ENCODE data around the gene NCKAP5.
"Not testable (repeated sequence)": the region's sequence is repeated elsewhere in the genome, so short reads cannot be mapped to it uniquely, and the experiment has no call there.

NCKAP5 gene

DNA sequence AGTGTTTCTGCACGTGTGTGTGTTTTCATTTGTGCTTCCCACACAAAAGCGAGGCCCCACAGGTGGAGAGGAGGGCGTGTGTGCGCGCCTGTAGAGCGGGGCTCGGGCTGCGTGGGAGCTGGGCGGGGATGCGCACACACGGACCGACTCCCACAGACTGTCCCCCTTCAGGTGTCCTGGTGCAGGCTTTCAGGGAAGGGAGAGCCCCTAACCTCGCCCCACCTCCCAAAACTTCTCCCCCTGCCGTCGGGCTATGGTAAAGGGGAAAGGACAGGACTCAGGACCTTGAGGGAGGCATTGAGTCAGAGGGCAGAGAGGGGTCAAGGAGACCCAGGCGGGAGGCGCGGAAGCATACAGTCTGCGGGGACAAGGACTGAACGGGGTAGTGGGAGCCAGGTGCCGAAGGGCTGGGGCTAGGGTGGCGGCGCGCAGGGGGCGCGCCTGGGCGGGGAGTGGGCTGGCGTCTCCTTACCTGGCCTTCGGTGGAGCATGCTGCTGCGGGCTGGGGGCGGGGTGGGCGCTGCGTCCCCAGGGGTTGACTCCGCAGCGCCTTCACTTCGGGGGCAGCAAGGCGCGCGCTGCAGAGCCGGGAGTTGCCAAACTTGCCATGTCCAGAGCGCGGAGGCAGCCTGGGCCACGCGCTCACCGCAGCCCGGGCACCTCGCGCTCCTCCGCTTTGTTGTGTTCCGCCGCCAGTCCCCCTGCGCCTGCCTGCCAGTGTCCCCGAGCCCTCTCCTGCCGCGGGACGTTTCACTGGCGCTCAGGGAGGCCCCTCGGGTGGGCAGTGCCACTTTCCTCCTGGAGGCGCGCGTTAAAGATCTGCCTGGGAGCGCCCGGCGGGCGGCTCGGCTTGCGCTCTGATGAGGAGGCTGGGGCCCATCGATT, 302.0 kb downstream of the NCKAP5 start:
- DNase-seq (ENCODE audit: low spot score) = peak; percentile 22

DNA sequence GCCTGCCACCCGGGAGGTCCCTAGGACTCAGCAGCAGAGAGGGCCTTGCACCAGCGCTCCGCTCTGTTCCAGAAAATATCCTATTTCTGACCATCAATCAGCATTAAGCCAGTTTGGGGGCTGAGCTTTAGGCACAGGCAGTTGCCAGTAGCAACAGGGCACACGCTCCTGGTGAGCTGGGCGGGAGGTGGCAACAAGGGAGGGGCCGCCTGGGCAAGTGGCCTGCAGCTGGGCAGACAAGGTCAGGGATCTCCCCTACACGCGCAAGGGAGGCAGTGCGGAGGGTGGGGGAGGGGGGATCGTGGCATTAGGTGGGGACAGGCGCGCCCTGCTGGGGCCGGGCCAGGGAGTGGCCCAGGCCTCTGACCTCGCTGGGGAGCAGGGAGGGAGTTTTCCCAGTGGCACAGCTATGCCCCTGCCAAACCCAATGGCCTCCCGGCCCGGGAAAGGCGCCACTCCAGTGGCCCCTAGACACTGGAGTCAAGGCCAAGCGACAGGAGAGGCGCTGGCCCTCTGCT, 302.8 kb downstream of the NCKAP5 start:
- no peak for DNase-seq (ENCODE audit: low spot score)

DNA sequence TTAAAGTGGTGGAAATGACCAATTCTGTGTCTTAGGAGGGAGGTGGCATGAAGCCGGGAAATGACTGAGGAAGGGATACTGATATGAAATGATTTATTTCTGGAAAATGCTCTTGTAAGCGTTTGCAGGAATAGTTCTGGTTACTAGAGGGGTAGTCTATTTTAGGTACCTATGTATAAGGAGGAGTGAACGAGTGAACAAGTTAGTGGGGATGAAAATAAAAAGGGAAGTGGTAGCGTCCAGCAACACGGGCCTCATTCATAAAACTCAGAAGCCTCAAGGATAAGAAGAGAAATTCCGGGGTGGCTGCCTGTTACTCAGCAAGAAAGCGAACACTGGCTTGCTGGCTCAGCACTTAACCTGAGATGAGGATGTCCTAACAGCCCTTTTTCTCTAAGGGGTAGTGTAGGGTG, 303.3 kb downstream of the NCKAP5 start:
- no peak for DNase-seq (ENCODE audit: low spot score)

- DNase-seq (ENCODE audit: low spot score) = no peak
Observed at GRCh38 chr2:133262893-133263292, 305.4 kb downstream of the NCKAP5 start.

DNA sequence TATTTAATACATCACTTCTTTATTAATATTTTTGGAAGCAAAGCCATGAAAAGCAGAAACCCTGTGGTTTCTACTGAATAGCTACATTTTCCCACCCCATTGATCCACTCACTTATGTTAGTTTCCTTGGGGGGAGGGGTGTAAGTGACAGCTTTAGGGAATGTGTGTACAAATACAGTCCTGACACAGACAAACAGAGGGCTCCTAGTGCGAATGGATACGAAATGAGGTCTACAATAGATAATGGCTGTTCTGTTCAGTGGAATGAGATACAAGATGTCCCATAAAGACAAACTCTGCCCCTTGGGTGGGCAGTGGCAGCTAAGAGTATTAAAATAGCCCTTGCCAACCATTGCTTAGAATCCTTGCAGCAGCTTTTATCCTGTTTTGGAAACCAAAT, 312.9 kb downstream of the NCKAP5 start:
- DNase-seq (ENCODE audit: low spot score) = no peak

DNA sequence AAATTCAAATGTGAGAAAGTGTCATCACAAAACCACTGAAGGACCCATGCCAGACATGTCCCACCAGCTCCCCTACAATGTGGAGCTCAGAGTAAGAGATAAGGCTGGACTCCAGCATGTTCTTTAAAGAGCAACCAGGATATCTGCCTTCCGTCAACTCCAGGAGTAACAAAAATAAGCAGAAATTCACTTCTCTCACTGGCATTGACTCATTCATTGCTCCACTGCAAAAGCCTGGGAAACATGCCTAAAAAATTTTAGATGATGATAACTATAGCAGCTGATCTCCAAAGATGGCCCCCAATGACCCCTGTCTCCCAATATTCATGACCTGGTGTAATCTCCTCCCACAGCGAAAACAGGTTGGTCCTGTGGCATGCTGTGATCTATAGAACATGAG, 314.5 kb downstream of the NCKAP5 start:
- no peak for DNase-seq (ENCODE audit: low spot score)

DNA sequence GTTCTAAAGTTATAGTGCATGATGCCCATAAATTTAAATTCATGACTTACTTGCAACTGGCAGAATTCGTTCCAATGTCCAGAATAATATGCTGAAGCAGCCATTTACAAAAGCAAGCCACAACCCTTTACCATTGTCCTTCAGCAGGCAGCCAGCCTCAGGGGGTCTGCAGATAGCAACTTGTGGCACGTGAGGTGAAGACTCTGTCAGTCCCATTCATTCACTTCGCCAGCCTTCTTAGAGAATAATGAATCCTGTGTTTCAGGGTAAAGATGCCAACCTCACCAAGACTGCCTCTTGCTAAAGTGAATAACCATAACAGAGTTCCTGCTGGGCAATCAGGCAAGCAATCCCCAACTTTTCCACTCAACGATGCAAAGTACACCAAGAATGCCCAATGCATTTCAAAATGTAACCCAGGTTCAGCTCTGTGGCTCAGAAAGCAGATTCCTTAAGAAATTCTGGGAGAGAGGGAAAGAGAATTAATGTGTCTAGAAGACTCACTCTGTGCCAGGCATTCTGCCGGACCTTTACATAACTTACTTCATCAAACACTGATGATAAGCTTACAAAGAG, 315.4 kb downstream of the NCKAP5 start:
- no peak for DNase-seq (ENCODE audit: low spot score)

DNA sequence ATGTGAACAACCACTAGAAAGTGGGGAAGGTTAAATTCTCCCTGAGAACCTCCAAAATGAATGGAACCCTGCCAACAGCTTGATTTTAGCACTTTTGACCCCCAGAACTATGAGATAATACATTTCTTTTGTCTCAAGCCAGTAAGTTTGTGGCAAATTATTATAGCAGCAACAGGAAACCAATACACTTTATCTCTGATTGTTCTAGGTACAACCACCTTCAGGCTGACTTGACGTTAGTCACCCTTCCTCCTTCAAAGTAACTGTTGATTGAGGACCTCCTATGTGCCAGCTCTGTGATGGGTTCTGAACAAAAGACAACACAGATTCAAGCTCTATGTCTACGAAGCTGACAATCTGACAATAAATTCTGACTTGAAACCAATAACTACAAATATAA, 318.9 kb downstream of the NCKAP5 start:
- DNase-seq (ENCODE audit: low spot score) = peak; percentile 20

DNA sequence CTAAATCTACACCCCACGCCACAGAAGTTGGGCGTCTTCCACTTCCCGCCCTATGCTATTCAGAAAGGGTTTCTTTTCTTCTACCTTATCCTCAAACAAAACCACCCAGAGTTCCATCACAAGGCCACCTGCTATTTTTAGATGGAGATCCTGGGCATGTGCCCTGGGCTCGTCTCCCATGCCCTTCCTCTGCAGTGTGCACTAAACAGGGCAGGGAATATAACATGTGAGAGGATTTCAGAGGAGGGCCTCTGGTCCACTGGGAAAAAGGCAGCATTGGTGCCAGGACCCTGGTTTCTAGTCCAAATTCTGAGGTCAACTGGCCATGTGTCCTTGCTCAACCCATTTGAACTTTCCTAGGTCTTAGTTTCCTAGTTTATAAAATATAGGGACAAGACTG, 320.0 kb downstream of the NCKAP5 start:
- no peak for DNase-seq (ENCODE audit: low spot score)

DNA sequence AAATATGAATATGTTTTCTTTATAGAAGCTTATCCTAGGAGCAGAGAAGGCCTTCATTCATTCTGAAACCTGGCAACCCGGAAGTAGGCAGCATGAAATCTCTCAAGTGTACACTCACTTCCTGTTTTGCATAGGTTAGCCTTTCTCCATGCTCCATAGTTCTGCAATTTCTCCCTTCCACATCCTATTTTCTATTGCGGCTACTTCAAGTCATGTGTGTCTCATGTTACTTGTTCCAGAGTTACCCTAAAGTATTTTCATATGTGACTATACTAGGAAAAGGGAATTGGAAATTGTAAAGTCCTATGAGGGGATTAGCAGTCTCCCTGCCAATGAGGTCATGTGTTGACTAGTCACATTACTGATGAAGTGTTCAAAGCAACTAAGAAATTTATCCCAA, 320.6 kb downstream of the NCKAP5 start:
- DNase-seq (ENCODE audit: low spot score) = peak; percentile 10

- DNase-seq (ENCODE audit: low spot score) = no peak
Observed at GRCh38 chr2:133241224-133241571, 327.1 kb downstream of the NCKAP5 start.

DNA sequence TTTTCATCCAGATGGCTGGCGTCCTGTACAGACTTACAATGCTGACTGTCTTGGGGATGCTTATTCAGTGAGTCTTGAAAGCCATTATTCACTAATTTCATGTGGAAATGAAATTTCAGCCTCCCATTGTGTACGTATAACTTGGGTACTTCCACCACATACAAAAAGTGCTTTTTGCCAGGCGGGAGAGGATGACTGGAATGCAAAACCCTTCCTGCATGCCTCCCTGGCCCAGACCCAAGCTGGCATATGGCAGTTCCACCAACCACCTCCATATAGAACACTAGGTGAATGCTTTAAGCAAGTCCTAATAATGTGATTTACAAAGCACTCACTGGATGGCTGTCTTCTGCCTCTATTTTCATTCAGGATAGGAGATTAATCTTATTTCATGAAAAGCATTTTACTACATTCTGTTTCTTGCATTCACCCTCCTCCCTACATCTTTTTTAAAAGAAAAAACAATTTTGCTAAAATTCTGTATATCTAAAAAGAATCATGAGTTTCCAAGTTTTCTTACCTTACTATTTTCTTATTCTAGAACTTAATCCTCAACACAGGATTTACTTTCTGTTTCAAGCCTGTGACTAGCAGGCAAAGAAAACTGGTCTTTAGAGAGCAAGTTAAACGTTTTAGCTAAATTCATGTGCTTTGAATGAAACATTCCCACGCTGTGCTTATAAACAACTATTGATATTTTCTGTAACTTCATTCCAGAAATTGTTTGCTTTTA, 327.6 kb downstream of the NCKAP5 start:
- DNase-seq (ENCODE audit: low spot score) = no peak

GRCh38 chr2:133235968-133236367, 332.3 kb downstream of the NCKAP5 start:
- DNase-seq (ENCODE audit: low spot score) = no peak

- DNase-seq (ENCODE audit: low spot score) = no peak
Observed at GRCh38 chr2:133232556-133232955, 335.7 kb downstream of the NCKAP5 start.

GRCh38 chr2:133231264-133231663, 337.0 kb downstream of the NCKAP5 start:
- DNase-seq (ENCODE audit: low spot score) = no peak

GRCh38 chr2:133229974-133230373, 338.3 kb downstream of the NCKAP5 start:
- no peak for DNase-seq (ENCODE audit: low spot score)

DNA sequence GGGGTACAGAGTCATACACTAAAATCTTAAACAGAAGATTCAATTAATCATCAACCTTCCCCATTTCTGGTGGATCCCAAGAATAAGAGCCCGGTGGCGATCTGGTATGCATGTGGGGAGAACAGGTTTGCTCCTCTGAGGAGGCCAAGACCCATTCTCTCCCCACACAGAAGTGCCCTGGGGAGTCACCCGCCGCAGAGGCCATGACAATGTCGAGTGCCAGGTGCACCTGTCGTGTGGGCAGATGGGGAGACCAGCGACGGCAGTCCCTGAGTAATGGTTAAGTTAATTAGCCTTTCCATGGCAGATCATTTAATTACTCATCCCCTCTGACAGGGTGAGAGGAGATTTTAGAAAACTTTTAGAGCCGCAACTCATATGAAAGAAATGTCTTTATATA, 345.0 kb downstream of the NCKAP5 start:
- no peak for DNase-seq (ENCODE audit: low spot score)

GRCh38 chr2:133221398-133221797, 346.9 kb downstream of the NCKAP5 start:
- DNase-seq (ENCODE audit: low spot score) = no peak

DNA sequence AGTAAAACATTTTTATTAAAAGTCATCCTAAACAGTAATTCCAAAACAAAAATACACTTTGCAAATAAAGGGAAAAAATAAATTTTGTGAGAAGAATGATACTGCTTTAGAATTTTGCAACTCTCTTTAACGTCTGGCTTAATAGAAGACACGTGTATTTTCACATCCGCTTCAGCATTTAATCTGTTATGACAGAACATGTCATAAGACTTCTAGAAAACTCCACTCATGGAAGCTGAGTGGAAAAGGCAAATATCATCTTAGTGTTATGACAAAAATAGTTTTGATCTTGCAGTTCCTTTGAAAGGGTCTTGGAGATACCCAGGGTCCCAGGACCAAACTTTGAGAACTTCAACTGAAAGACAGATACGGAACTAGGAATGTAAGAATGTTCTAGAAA, 350.1 kb downstream of the NCKAP5 start:
- no peak for DNase-seq (ENCODE audit: low spot score)

- no peak for DNase-seq (ENCODE audit: low spot score)
Observed at GRCh38 chr2:133215477-133215876, 352.8 kb downstream of the NCKAP5 start.

DNA sequence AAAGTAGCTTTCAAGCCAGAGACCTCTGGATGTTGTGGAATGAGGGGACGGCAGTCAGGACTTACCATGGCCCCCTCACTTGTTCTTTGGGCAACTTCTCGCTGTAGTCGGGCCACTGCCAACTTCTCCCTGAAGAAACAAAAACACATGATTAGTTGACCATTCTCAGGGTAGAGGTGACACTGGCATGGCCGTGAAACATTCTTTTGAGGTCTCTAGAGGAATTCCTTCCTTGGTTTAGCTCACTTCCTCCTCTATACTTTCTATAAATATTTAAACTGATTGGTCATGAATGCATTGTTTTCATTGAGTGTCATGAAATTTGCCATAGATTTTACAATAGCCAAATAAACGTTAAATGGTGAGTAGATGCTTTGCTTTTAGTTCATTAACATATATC, 354.6 kb downstream of the NCKAP5 start:
- peak; percentile 38 for DNase-seq (ENCODE audit: low spot score)

DNA sequence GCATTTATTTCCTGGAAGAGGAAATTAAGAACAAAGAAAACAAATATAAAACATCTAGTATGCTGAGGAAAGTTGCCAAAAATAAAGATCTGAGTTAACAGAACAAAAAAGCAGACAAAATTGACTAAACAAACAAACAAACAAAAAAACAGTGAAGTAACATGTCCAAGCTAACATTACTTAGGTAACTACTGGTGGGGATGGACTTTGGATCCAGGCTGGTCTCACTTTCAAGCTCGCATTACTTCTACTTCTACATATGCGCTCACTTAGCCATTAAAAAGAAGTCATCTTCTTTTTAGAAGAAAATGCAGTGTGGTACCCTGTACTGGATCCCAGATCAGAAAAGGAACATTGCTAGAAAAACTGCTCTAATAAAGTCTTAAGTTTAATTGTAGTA, 358.9 kb downstream of the NCKAP5 start:
- DNase-seq (ENCODE audit: low spot score) = no peak

GRCh38 chr2:133206666-133207065, 361.6 kb downstream of the NCKAP5 start:
- not testable (repeated sequence) for DNase-seq (ENCODE audit: low spot score)

Measured in kidney capillary endothelial cell (primary cell).